AG09319 (cell line): ENCODE results near the gene PODNL1.

ENCODE experiments used
- DNase-seq: peaks from one replicate; pipeline ENCODE4 v3.0.0-alpha.2; 2010; ENCODE audit warnings: low read depth; ENCODE audit errors: extremely low read depth
- CTCF ChIP-seq: IDR thresholded peaks from 2 replicates; pipeline ENCODE4 v1.5.1; 2011; ENCODE audit warnings: low read depth, mild to moderate bottlenecking, inconsistent platforms, low read length, moderate library complexity

PODNL1 gene

GRCh38 chr19:13884726-13885591, 53.3 kb downstream of the PODNL1 start:
- no peak for DNase-seq
- no peak for TF ChIP-seq CTCF

GRCh38 chr19:13883516-13884064, 54.6 kb downstream of the PODNL1 start:
- TF ChIP-seq CTCF = peak; percentile 6; the same call in 1 of the 2 replicates
- no peak for DNase-seq

- no peak for TF ChIP-seq CTCF
- DNase-seq = no peak
Measured at GRCh38 chr19:13882836-13883235, 55.4 kb downstream of the PODNL1 start.

GRCh38 chr19:13882419-13882795, 55.8 kb downstream of the PODNL1 start:
- DNase-seq = no peak
- no peak for TF ChIP-seq CTCF

GRCh38 chr19:13881692-13882418, 56.4 kb downstream of the PODNL1 start:
- DNase-seq = no peak
- no peak for TF ChIP-seq CTCF

- no peak for TF ChIP-seq CTCF
- DNase-seq = no peak
Measured at GRCh38 chr19:13881251-13881691, 56.9 kb downstream of the PODNL1 start.
